Activated naive CD8-positive, alpha-beta T cell treated with anti-CD3 and anti-CD28 coated beads, Interleukin-2, amount 10 ng/mL, durations not matched to agents 7 days and 5 days (primary cell): Measurements from ENCODE around the gene MAST3. TPM values are rescaled to one million over a fixed set of nuclear protein-coding genes. Genes with fewer than 3 reads are reported as not detected.

Source experiments
- ATAC-seq: fragments of 150-1000 bp; cut with Tn5 transposase; one replicate; pipeline ENCODE4 v1.10.0; 2021; ENCODE audit warnings: low read depth, moderate library complexity
- POLR2A ChIA-PET: fragments of 350-600 bp; sonication (Branson Sonifier 250); formaldehyde crosslinking; loops from one replicate; lab custom pipeline; 2021; ENCODE audit warnings: antibody characterized with exemption; lab: Charles Lee
- DNase-seq: peaks from one replicate; pipeline ENCODE4 v3.0.0; 2021
- H3K27ac Mint-ChIP-seq: one replicate; pipeline ENCODE4 v1.8.0; 2022; ENCODE audit warnings: mild to moderate bottlenecking, mixed read lengths
- H3K27me3 Mint-ChIP-seq: one replicate; pipeline ENCODE4 v1.8.0; 2022; ENCODE audit warnings: mild to moderate bottlenecking, moderate library complexity, mixed read lengths
- H3K36me3 Mint-ChIP-seq: one replicate; pipeline ENCODE4 v1.8.0; 2021; ENCODE audit warnings: mild to moderate bottlenecking, mixed read lengths
- H3K4me1 Mint-ChIP-seq: one replicate; pipeline ENCODE4 v1.8.0; 2021; ENCODE audit warnings: mixed read lengths
- H3K4me3 Mint-ChIP-seq: one replicate; pipeline ENCODE4 v1.8.0; 2022; ENCODE audit warnings: mild to moderate bottlenecking, moderate library complexity, mixed read lengths
- H3K9me3 Mint-ChIP-seq: one replicate; pipeline ENCODE4 v1.8.0; 2021; ENCODE audit warnings: mixed read lengths
- total RNA-seq, 2 experiments: library from RNA; stranded (reverse); gene quantifications; one replicate each; pipeline ENCODE4 v1.2.3, GENCODE V29; 2021

The MAST3 gene
- total RNA-seq, 2 experiments from 2014 or later = 36.7 to 38.3 TPM

DNA sequence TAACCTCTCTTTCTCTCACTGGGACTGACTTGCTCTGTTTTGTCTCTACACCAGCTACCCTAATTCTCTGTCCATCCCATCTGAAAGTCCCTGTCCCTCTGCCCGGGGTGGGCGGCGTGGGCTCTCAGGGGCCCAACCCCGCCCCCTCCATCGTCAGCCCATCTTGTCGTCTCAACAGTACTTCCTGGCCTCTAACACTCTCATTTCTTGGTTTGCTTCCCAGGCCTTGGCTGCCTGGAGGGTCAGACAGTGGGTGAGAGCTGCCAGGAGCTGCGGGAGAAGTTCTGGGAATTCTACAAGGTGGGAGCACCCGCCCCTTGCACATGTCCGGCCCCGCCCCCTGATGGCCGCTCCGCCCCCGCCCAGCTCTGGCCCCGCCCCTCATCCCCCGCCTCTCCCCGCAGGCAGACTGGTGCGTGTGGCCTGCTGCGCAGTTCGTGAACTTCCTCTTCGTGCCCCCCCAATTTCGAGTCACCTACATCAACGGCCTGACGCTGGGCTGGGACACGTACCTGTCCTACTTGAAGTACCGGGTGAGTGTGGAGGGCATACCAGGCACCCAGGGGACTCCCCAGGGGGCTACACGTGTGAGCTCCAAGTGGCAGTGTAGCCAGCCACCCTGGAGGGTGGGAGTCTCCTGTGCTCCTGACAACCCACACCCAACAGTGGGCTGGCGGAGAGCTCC is 97.1 kb downstream of the MAST3 start:
- H3K9me3 Mint-ChIP-seq = no peaks in the 10 kb centered on the region

GRCh38 chr19:18196511-18196845 is 98.9 kb downstream of the MAST3 start:
- Mint-ChIP-seq H3K36me3 (peaks cover 7% of the 10 kb centered on the region), H3K27ac (no peak overlapping the region), H3K4me1 (peaks cover 16% of the 10 kb centered on the region), H3K4me3 (peak overlapping the region; percentile 10), H3K27me3 (no peaks in the 10 kb centered on the region), H3K9me3 (no peaks in the 10 kb centered on the region)
- DNase-seq = no peak
- POLR2A ChIA-PET = no interaction called here
- no peak for ATAC-seq

More for the DNA sequence above, 97.1 kb downstream of the MAST3 start:
- Mint-ChIP-seq H3K4me1 (peaks cover 15% of the 10 kb centered on the region), H3K4me3 (peak overlapping the region; percentile 89), H3K36me3 (peaks cover 4% of the 10 kb centered on the region), H3K27ac (peak overlapping the region; percentile 45), H3K27me3 (no peaks in the 10 kb centered on the region)
- DNase-seq (peak; percentile 59), ATAC-seq (no peak)
- POLR2A ChIA-PET = interaction anchor here (0.5 to 2.7 kb wide), 6 partner anchors 10 to 128 kb away, joined by 3 to 15 read pairs (median 3); partner anchors contain the start of genes JUND, LSM4 and RAB3A

DNA sequence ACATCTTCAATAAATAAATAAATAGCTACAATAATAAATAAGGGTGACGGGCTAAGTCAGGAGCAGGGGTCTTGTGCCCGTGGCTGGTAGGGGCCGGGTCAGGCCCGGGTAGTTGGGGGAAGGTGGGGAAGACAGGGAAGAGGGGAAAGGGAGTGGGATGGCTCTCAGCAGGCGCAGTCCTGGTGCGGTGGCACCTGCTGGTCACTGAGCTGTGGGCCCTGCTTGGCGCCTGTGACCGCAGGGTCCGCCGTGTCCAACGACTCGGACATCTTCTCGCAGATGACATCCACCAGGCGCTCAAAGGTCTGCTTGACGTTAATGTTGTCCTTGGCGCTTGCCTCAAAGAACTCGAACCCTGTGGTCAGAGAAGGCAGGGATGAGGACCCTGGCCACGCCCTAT is 99.7 kb downstream of the MAST3 start:
- Mint-ChIP-seq H3K36me3 (peaks cover 14% of the 10 kb centered on the region), H3K27me3 (no peaks in the 10 kb centered on the region), H3K4me1 (peaks cover 12% of the 10 kb centered on the region), H3K9me3 (no peaks in the 10 kb centered on the region), H3K4me3 (no peak overlapping the region), H3K27ac (no peak overlapping the region)
- DNase-seq (no peak), ATAC-seq (no peak)
- POLR2A ChIA-PET = no interaction called here

DNA sequence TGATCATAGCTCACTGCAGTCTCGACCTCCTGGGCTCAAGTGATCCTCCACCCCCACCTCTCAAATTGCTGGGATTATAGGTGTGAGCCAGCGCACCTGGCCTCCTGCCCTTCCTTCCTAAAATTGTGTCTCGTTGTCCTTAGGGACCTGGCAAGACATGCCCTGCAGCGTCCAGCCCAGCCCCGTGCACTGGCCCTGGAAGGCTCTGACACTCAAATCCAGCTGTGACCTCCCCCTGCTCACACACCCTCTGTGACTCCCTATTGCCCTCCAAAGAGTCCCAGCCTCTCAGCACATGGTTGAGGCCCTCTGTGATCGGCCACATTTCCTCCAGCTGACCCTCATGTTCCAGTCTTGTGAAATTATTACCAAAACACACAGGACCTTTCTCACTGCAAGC is 100.4 kb downstream of the MAST3 start:
- Mint-ChIP-seq H3K9me3 (no peaks in the 10 kb centered on the region), H3K27me3 (no peaks in the 10 kb centered on the region), H3K36me3 (peaks cover 16% of the 10 kb centered on the region), H3K4me1 (peaks cover 13% of the 10 kb centered on the region), H3K4me3 (no peak overlapping the region), H3K27ac (no peak overlapping the region)
- DNase-seq = no peak
- no peak for ATAC-seq
- POLR2A ChIA-PET = no interaction called here

DNA sequence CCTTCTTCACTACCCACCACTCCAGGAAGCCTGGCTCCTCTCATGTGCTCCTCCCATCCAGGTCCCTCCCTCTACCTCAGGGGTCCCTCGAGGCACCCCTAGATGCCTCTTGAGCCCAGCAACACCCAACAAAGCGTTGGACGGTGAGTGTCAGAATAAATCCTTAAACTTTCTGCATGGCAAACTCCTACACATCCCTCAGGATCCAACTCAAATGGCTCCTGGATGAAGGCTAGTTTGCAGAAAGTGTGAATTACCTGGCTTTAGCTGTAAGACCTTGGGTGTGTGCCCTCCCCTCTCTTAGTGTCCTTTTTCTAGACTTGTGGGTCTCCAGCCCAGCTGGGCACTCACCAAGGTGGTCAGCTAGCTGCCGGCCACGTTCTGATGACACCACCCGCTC is 100.8 kb downstream of the MAST3 start:
- no peak for DNase-seq
- POLR2A ChIA-PET = no interaction called here
- Mint-ChIP-seq H3K36me3 (peaks cover 16% of the 10 kb centered on the region), H3K27ac (no peak overlapping the region), H3K4me1 (peaks cover 17% of the 10 kb centered on the region), H3K9me3 (no peaks in the 10 kb centered on the region), H3K27me3 (no peaks in the 10 kb centered on the region), H3K4me3 (no peak overlapping the region)
- ATAC-seq = no peak

Other genes with a start within 250 kb of the MAST3 start
- 100 to 1,000 TPM; 119 to 122 TPM for gene JAK3, start 249.8 kb upstream of the MAST3 start, total RNA-seq
- 1,000 to 10,000 TPM; 2,260 to 2,272 TPM for gene RPL18A, start 237.9 kb upstream of the MAST3 start, total RNA-seq
- gene SLC5A5, start 225.8 kb upstream of the MAST3 start, total RNA-seq = 1 to 10 TPM; 1.8 to 2.2 TPM
- 10 to 100 TPM; 54.2 to 56.4 TPM for gene CCDC124, start 164.8 kb upstream of the MAST3 start, total RNA-seq
- not detected for gene KCNN1, start 130.7 kb upstream of the MAST3 start, total RNA-seq
- 10 to 100 TPM; 66.5 to 71.2 TPM for gene ARRDC2, start 89.6 kb upstream of the MAST3 start, total RNA-seq
- gene IL12RB1, start 10.8 kb upstream of the MAST3 start, total RNA-seq = 10 to 100 TPM; 52.5 to 56.4 TPM
- 10 to 100 TPM; 11.4 to 12.9 TPM for gene PIK3R2, start 55.4 kb downstream of the MAST3 start, total RNA-seq
- gene IFI30, start 76.0 kb downstream of the MAST3 start, total RNA-seq = 10 to 100 TPM; 78.8 to 80.8 TPM
- gene MPV17L2, start 95.4 kb downstream of the MAST3 start, total RNA-seq = 1 to 10 TPM; 5.8 to 6.5 TPM
- gene RAB3A, start 106.3 kb downstream of the MAST3 start, total RNA-seq = 1 to 10 TPM; 3.0 to 6.1 TPM
- under 1 TPM in 1 of 2 experiments, not detected in 1; 0.65 TPM for gene PDE4C, start 128.7 kb downstream of the MAST3 start, total RNA-seq
- gene IQCN, start 176.7 kb downstream of the MAST3 start, total RNA-seq = 1 to 10 TPM; 5.0 to 5.2 TPM
- 100 to 1,000 TPM; 366 to 394 TPM for gene JUND, start 183.8 kb downstream of the MAST3 start, total RNA-seq
- 100 to 1,000 TPM; 151 to 157 TPM for gene LSM4, start 225.3 kb downstream of the MAST3 start, total RNA-seq
- gene PGPEP1, start 242.8 kb downstream of the MAST3 start, total RNA-seq = 10 to 100 TPM; 41.3 to 45.7 TPM